ENCODE data around the gene OR52B2. TPM values are rescaled to one million over a fixed set of nuclear protein-coding genes. Genes with fewer than 3 reads are reported as not detected.

The OR52B2 gene
- total RNA-seq, 1 experiment from 2014 or later = not detected

DNA sequence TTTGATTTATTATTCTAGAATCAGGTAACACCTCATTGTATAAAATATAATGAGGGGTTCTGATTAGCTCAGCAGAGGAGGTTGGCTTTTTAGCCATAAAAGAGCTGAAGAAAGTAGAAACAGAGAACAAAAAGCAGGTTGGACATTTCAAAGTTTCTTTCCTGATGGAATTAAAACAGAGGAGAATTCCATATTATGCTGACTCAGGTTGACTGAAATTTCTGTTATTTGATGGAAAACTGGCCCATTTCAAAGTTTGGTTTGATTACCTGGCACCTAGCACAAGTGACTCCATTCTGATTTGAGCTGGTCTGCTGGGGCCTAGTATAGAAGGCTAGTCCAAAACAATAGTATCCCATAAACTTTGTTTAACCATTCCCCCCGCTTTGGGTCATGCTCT, 37.7 kb downstream of the OR52B2 start:
- H3K27me3 Mint-ChIP-seq (ENCODE audit: insufficient read depth, unreplicated experiment) = peaks cover 23% of the 10 kb centered on the region
- BruUV-seq (replicated peaks) = no TSS peak
- Histone ChIP-seq H3K36me3 (ENCODE audit: control insufficient read depth, insufficient read depth, low read length) (no peaks in the 10 kb centered on the region), H3K27me3 (replicated peaks; ENCODE audit: control insufficient read depth, insufficient read depth, low read length) (no peaks in the 10 kb centered on the region; the same call in none of the 2 replicates), H3K4me3 (ENCODE audit: low read depth, low read length) (no peak overlapping the region), H3K9me3 (no peaks in the 10 kb centered on the region), H3K4me1 (no peaks in the 10 kb centered on the region)
- POLR2A ChIA-PET = no interaction called here
- CTCF ChIA-PET = no interaction called here
- H3K4me3 Mint-ChIP-seq (ENCODE audit: unreplicated experiment) = no peak overlapping the region
- no peaks in the 10 kb centered on the region for H3K36me3 Mint-ChIP-seq (ENCODE audit: insufficient read depth, unreplicated experiment)
- no peaks in the 10 kb centered on the region for H3K9me3 Mint-ChIP-seq (ENCODE audit: unreplicated experiment)
- TF ChIP-seq, protein P1, sequence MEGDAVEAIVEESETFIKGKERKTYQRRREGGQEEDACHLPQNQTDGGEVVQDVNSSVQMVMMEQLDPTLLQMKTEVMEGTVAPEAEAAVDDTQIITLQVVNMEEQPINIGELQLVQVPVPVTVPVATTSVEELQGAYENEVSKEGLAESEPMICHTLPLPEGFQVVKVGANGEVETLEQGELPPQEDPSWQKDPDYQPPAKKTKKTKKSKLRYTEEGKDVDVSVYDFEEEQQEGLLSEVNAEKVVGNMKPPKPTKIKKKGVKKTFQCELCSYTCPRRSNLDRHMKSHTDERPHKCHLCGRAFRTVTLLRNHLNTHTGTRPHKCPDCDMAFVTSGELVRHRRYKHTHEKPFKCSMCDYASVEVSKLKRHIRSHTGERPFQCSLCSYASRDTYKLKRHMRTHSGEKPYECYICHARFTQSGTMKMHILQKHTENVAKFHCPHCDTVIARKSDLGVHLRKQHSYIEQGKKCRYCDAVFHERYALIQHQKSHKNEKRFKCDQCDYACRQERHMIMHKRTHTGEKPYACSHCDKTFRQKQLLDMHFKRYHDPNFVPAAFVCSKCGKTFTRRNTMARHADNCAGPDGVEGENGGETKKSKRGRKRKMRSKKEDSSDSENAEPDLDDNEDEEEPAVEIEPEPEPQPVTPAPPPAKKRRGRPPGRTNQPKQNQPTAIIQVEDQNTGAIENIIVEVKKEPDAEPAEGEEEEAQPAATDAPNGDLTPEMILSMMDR (IDR thresholded peaks at IDR 0.05; ENCODE audit: insufficient read depth in 1 of 2, low read depth in 1 of 2, low read length in 1 of 2, severe bottlenecking in 1 of 2, unreplicated experiment in 1 of 2) = no peak
- intact Hi-C loops (cut with micrococcal nuclease; ENCODE audit: unreplicated experiment) = no loop called here
- DNase-seq = no peak
- no peaks in the 10 kb centered on the region for H3K4me1 Mint-ChIP-seq (ENCODE audit: low read depth, unreplicated experiment)
- H3K27ac Mint-ChIP-seq (ENCODE audit: unreplicated experiment) = no peak overlapping the region

DNA sequence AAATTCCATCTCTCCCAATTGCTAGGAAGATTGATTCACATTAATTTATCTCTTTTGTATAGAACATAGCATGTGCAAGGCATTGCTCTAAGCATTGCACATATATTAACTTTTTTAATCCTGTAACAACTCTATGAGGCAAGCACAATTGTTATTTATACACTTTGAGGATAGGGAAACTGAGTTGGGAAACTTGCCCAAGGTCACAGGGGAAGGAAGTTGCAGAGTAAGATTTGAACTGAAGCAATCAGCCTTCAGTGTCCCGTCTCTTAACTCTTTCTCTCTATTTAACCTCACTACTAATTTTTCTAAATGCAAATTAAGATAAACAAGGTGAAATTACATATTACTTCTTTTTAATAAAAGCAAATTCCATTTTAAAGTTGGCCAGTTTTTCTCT, 40.5 kb downstream of the OR52B2 start:
- Histone ChIP-seq H3K4me3 (ENCODE audit: low read depth, low read length) (no peak overlapping the region), H3K4me1 (no peaks in the 10 kb centered on the region), H3K9me3 (no peaks in the 10 kb centered on the region), H3K27me3 (replicated peaks; ENCODE audit: control insufficient read depth, insufficient read depth, low read length) (no peaks in the 10 kb centered on the region; the same call in 1 of the 2 replicates), H3K36me3 (ENCODE audit: control insufficient read depth, insufficient read depth, low read length) (no peaks in the 10 kb centered on the region)
- BruUV-seq (replicated peaks) = no TSS peak
- no peak for DNase-seq
- Mint-ChIP-seq H3K27me3 (ENCODE audit: insufficient read depth, unreplicated experiment) (peaks cover 16% of the 10 kb centered on the region), H3K9me3 (ENCODE audit: unreplicated experiment) (no peaks in the 10 kb centered on the region), H3K36me3 (ENCODE audit: insufficient read depth, unreplicated experiment) (no peaks in the 10 kb centered on the region), H3K4me1 (ENCODE audit: low read depth, unreplicated experiment) (no peaks in the 10 kb centered on the region), H3K4me3 (ENCODE audit: unreplicated experiment) (no peak overlapping the region), H3K27ac (ENCODE audit: unreplicated experiment) (no peak overlapping the region)
- intact Hi-C loops (cut with micrococcal nuclease; ENCODE audit: unreplicated experiment) = no loop called here
- ChIA-PET POLR2A (no interaction called here), CTCF (interaction anchor here (0.6 kb wide), 1 partner anchor 31 kb away, joined by 3 read pairs; no protein-coding TSS in a partner anchor)
- TF ChIP-seq, protein P1 (IDR thresholded peaks at IDR 0.05; ENCODE audit: insufficient read depth in 1 of 2, low read depth in 1 of 2, low read length in 1 of 2, severe bottlenecking in 1 of 2, unreplicated experiment in 1 of 2) = no peak

DNA sequence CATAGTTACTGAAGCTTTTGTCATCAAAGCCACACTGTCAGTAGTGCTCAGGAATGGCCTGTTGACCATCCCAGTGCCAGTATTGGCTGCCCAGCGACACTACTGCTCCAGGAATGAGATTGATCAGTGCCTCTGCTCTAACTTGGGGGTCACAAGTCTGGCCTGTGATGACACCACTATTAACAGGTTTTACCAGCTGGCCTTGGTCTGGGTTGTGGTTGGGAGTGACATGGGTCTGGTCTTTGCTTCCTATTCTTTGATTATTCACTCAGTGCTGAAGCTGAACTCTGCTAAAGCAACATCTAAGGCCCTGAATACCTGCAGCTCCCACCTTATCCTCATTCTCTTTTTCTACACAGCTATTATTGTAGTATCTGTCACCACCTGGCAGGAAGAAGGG, 41.1 kb downstream of the OR52B2 start:
- no peaks in the 10 kb centered on the region for H3K36me3 ChIP-seq (ENCODE audit: control insufficient read depth, insufficient read depth, low read length)
- peaks cover 15% of the 10 kb centered on the region for H3K27me3 Mint-ChIP-seq (ENCODE audit: insufficient read depth, unreplicated experiment)
- ChIA-PET CTCF (interaction anchor here (0.6 kb wide), 1 partner anchor 30 kb away, joined by 3 read pairs; no protein-coding TSS in a partner anchor), POLR2A (no interaction called here)
- no peak for DNase-seq
- no peaks in the 10 kb centered on the region for H3K9me3 ChIP-seq
- intact Hi-C loops (cut with micrococcal nuclease; ENCODE audit: unreplicated experiment) = no loop called here
- TF ChIP-seq, protein P1 (IDR thresholded peaks at IDR 0.05; ENCODE audit: insufficient read depth in 1 of 2, low read depth in 1 of 2, low read length in 1 of 2, severe bottlenecking in 1 of 2, unreplicated experiment in 1 of 2) = no peak
- no peak overlapping the region for H3K4me3 ChIP-seq (ENCODE audit: low read depth, low read length)
- no TSS peak for BruUV-seq (replicated peaks)
- no peaks in the 10 kb centered on the region for H3K9me3 Mint-ChIP-seq (ENCODE audit: unreplicated experiment)
- no peaks in the 10 kb centered on the region for H3K4me1 Mint-ChIP-seq (ENCODE audit: low read depth, unreplicated experiment)
- no peaks in the 10 kb centered on the region for H3K36me3 Mint-ChIP-seq (ENCODE audit: insufficient read depth, unreplicated experiment)
- no peak overlapping the region for H3K4me3 Mint-ChIP-seq (ENCODE audit: unreplicated experiment)
- H3K4me1 ChIP-seq = no peaks in the 10 kb centered on the region
- no peak overlapping the region for H3K27ac Mint-ChIP-seq (ENCODE audit: unreplicated experiment)
- H3K27me3 ChIP-seq (replicated peaks; ENCODE audit: control insufficient read depth, insufficient read depth, low read length) = no peaks in the 10 kb centered on the region; the same call in 1 of the 2 replicates
